SK-N-MC (cell line): ENCODE measurements around the gene ELMOD3.

Experiments
- EZH2 ChIP-seq: fragments of 200-600 bp; sonication (generic); IDR thresholded peaks from one replicate; pipeline ENCODE4 v1.6.1; 2017; ENCODE audit warnings: antibody characterized with exemption
- FOXP2 ChIP-seq: optimal IDR thresholded peaks from 2 replicates; pipeline ENCODE3; 2011; ENCODE audit warnings: mild to moderate bottlenecking, moderate library complexity; ENCODE audit not compliant: insufficient read depth; ENCODE audit errors: extremely low read length, control extremely low read depth
- POLR2AphosphoS5 ChIP-seq: IDR thresholded peaks from 2 replicates; pipeline ENCODE4 v1.6.1; 2012; ENCODE audit warnings: mild to moderate bottlenecking, low read depth, low read length, borderline replicate concordance

DNA sequence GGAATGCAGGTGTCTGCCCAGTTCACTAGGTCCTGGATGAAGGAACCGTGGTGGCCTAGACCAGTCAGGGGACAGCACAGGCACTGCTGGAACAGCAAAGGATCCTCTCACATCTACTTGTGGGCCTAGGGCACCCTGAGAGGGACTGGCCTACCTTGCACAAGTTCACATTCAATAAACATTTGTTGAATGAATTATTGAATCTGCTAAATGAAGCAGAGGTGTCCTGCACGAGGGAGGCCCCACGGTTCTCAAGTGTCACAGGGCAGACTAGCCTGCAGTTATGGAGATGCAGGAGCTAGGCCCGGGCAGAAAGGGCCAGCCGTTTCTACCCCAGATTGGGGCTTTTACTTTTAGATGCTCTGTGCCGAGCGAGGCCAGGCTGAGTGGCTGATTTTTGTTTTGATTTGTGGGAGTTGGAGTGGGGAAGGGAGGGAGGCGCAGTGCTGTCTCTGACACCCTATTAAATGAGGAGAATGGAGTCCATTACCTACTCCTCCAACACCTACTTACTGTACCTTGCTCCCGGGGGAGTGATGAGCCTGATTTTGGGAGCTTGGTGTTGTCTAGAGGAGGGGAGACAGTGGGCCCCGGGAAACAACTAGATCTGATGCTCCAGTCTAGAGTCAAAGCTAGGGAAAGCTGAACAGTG, 82.4 kb downstream of the ELMOD3 start:
- TF ChIP-seq EZH2, result no peak
- TF ChIP-seq POLR2AphosphoS5, result no peak
- TF ChIP-seq FOXP2, result no peak
